ENCODE measurements around the gene CHRNA5.
A peak's percentile ranks its signal among the peaks of the same experiment; 100 is the strongest.

The CHRNA5 gene

DNA sequence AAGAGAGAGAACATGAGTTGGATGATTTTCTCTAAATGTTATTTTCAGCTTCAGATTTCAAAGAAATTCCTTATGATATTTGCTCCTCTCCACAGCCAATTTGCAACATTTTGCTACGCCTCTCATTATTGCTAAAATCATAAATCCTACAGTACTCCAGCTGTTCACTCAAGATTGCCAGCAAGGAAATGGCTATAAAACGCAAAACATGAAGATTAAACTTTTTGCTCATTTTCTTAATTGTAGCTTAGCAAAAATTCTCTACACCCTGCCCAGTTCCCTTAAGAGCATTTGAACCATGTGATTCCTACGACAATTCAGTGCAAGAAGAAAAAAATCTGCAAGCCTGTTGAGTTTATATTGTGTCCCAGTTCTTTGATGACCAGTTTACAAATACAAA is 48.7 kb downstream of the CHRNA5 start:
- Histone ChIP-seq H3K4ac (ENCODE audit: low read length) (no peak overlapping the region), H4K8ac (ENCODE audit: low read depth, low read length) (no peak overlapping the region), H3K14ac (ENCODE audit: low read length) (no peak overlapping the region), H3K23ac (ENCODE audit: low read depth, low read length, poor library complexity) (no peak overlapping the region), H2AFZ (ENCODE audit: low read length) (no peak overlapping the region), H3K9ac (ENCODE audit: low read depth, low read length, poor library complexity) (no peak overlapping the region), H3K4me2 (ENCODE audit: insufficient read depth, low read length, poor library complexity, severe bottlenecking) (no peak overlapping the region), H3K18ac (ENCODE audit: low read length) (no peak overlapping the region), H2BK120ac (ENCODE audit: low read depth, low read length) (no peak overlapping the region), H3K27ac (replicated peaks; ENCODE audit: low read length) (no peak overlapping the region), H2BK12ac (ENCODE audit: low read length) (no peak overlapping the region), H2BK15ac (ENCODE audit: low read length) (no peak overlapping the region), H3K27me3 (ENCODE audit: control insufficient read depth in 3 of 3, insufficient read depth in 3 of 3, low read depth in 1 of 3, low read length in 3 of 3) (peaks cover 0 to 17% (median 2%) of the 10 kb centered on the region in 3 experiments), H3K36me3 (replicated peaks in 1 of 2; ENCODE audit: control insufficient read depth in 2 of 2, insufficient read depth in 2 of 2, low read length in 2 of 2) (no peaks in the 10 kb centered on the region), H2AK5ac (ENCODE audit: low read depth, low read length) (no peak overlapping the region), H3K79me1 (ENCODE audit: low read depth, low read length) (no peaks in the 10 kb centered on the region), H3K4me3 (ENCODE audit: low read length in 2 of 2) (no peak overlapping the region), H2BK5ac (ENCODE audit: low read length) (no peak overlapping the region), H3K9me3 (replicated peaks in 1 of 2; ENCODE audit: control insufficient read depth in 2 of 2, insufficient read depth in 1 of 2, low read depth in 1 of 2, low read length in 2 of 2) (no peaks in the 10 kb centered on the region), H4K91ac (ENCODE audit: low read depth, low read length, poor library complexity) (no peak overlapping the region), H3K4me1 (ENCODE audit: control insufficient read depth in 2 of 2, insufficient read depth in 1 of 2, low read depth in 1 of 2, low read length in 2 of 2) (no peaks in the 10 kb centered on the region)
- DNase-seq (ENCODE audit: low spot score), result no peak
- WGBS, 2 donors (ENCODE audit: extremely low coverage in 2 of 2, insufficient read length in 2 of 2, insufficient replicate concordance in 1 of 2), result no CpG with 5 or more reads among the region's 3 CpGs

DNA sequence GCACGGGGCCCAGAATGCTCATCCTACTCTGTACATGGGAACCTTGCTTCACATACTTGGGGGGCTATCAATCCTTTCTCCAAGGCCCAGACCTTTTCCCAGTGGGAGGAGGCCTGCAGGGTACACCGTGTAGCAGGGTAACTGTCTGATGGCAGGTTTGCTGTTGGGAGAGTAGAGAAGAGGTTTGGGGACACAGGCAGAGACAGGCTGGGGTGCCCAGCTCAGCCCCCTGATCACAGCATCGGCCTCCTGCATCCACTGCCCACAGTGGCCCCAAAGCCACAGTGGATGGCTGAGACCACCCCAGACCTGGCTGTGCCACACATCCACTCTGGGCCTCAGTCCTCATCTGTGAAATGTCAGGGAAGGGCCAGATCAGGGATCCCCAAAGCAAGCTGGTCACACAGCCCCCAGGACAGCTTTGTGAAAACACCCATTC is 49.9 kb downstream of the CHRNA5 start:
- DNase-seq (ENCODE audit: low spot score), result no peak

DNA sequence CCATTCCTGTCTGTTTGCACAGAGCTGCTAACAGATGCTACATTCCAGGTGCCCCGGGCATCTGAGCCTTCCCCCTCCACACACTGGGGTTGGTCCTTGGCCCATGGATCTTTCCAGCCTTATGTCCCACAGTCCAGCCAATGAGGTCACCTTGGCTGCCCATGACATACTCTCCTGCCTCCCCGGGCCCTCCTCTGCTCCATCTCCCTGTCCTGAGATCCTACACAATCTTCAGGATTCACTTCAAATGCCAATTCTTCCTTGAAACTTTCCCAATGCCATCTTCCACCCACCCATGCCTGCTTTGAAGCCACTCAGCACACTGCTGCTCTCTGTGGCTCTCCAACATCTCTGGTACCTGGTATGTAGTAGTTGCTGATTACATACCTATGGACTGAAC is 51.2 kb downstream of the CHRNA5 start:
- Histone ChIP-seq H3K4me2 (ENCODE audit: insufficient read depth, low read length, poor library complexity, severe bottlenecking) (no peak overlapping the region), H2BK5ac (ENCODE audit: low read length) (no peak overlapping the region), H3K4ac (ENCODE audit: low read length) (no peak overlapping the region), H3K4me3 (ENCODE audit: low read length in 2 of 2) (no peak overlapping the region), H2AFZ (ENCODE audit: low read length) (no peak overlapping the region), H2BK12ac (ENCODE audit: low read length) (no peak overlapping the region), H3K9ac (ENCODE audit: low read depth, low read length, poor library complexity) (no peak overlapping the region), H2AK5ac (ENCODE audit: low read depth, low read length) (no peak overlapping the region), H3K36me3 (replicated peaks in 1 of 2; ENCODE audit: control insufficient read depth in 2 of 2, insufficient read depth in 2 of 2, low read length in 2 of 2) (no peaks in the 10 kb centered on the region), H3K27me3 (ENCODE audit: control insufficient read depth in 3 of 3, insufficient read depth in 3 of 3, low read depth in 1 of 3, low read length in 3 of 3) (peaks cover 5 to 42% (median 25%) of the 10 kb centered on the region in 3 experiments), H2BK120ac (ENCODE audit: low read depth, low read length) (no peak overlapping the region), H3K27ac (replicated peaks; ENCODE audit: low read length) (no peak overlapping the region), H4K91ac (ENCODE audit: low read depth, low read length, poor library complexity) (no peak overlapping the region), H3K79me1 (ENCODE audit: low read depth, low read length) (no peaks in the 10 kb centered on the region), H3K9me3 (replicated peaks in 1 of 2; ENCODE audit: control insufficient read depth in 2 of 2, insufficient read depth in 1 of 2, low read depth in 1 of 2, low read length in 2 of 2) (no peaks in the 10 kb centered on the region), H3K18ac (ENCODE audit: low read length) (no peak overlapping the region), H2BK15ac (ENCODE audit: low read length) (no peak overlapping the region), H3K4me1 (ENCODE audit: control insufficient read depth in 2 of 2, insufficient read depth in 1 of 2, low read depth in 1 of 2, low read length in 2 of 2) (peaks cover 2 to 5% of the 10 kb centered on the region in 2 donors), H3K23ac (ENCODE audit: low read depth, low read length, poor library complexity) (no peak overlapping the region), H3K14ac (ENCODE audit: low read length) (no peak overlapping the region), H4K8ac (ENCODE audit: low read depth, low read length) (no peak overlapping the region)
- no CpG with 5 or more reads among the region's 2 CpGs for WGBS, 2 donors (ENCODE audit: extremely low coverage in 2 of 2, insufficient read length in 2 of 2, insufficient replicate concordance in 1 of 2)
- DNase-seq (ENCODE audit: low spot score), result no peak

More for the DNA sequence above, 49.9 kb downstream of the CHRNA5 start:
- no peak overlapping the region for H4K91ac ChIP-seq (ENCODE audit: low read depth, low read length, poor library complexity)
- H3K23ac ChIP-seq (ENCODE audit: low read depth, low read length, poor library complexity), result no peak overlapping the region
- peaks cover 0 to 29% (median 14%) of the 10 kb centered on the region in 3 experiments for H3K27me3 ChIP-seq (ENCODE audit: control insufficient read depth in 3 of 3, insufficient read depth in 3 of 3, low read depth in 1 of 3, low read length in 3 of 3)
- no peak overlapping the region for H2AK5ac ChIP-seq (ENCODE audit: low read depth, low read length)
- no peak overlapping the region for H3K18ac ChIP-seq (ENCODE audit: low read length)
- no peaks in the 10 kb centered on the region for H3K36me3 ChIP-seq (replicated peaks in 1 of 2; ENCODE audit: control insufficient read depth in 2 of 2, insufficient read depth in 2 of 2, low read length in 2 of 2)
- H2BK15ac ChIP-seq (ENCODE audit: low read length), result no peak overlapping the region
- H3K4me3 ChIP-seq (ENCODE audit: low read length in 2 of 2), result no peak overlapping the region
- H2BK5ac ChIP-seq (ENCODE audit: low read length), result no peak overlapping the region
- peaks cover 2 to 3% of the 10 kb centered on the region in 2 donors for H3K4me1 ChIP-seq (ENCODE audit: control insufficient read depth in 2 of 2, insufficient read depth in 1 of 2, low read depth in 1 of 2, low read length in 2 of 2)
- WGBS, 2 donors (ENCODE audit: extremely low coverage in 2 of 2, insufficient read length in 2 of 2, insufficient replicate concordance in 1 of 2), result no CpG with 5 or more reads among the region's 3 CpGs
- no peak overlapping the region for H3K9ac ChIP-seq (ENCODE audit: low read depth, low read length, poor library complexity)
- H3K27ac ChIP-seq (replicated peaks; ENCODE audit: low read length), result no peak overlapping the region
- no peak overlapping the region for H3K4ac ChIP-seq (ENCODE audit: low read length)
- H3K4me2 ChIP-seq (ENCODE audit: insufficient read depth, low read length, poor library complexity, severe bottlenecking), result no peak overlapping the region
- no peaks in the 10 kb centered on the region for H3K9me3 ChIP-seq (replicated peaks in 1 of 2; ENCODE audit: control insufficient read depth in 2 of 2, insufficient read depth in 1 of 2, low read depth in 1 of 2, low read length in 2 of 2)
- no peak overlapping the region for H2AFZ ChIP-seq (ENCODE audit: low read length)
- H3K79me1 ChIP-seq (ENCODE audit: low read depth, low read length), result no peaks in the 10 kb centered on the region
- no peak overlapping the region for H2BK120ac ChIP-seq (ENCODE audit: low read depth, low read length)
- no peak overlapping the region for H2BK12ac ChIP-seq (ENCODE audit: low read length)
- H3K14ac ChIP-seq (ENCODE audit: low read length), result no peak overlapping the region
- no peak overlapping the region for H4K8ac ChIP-seq (ENCODE audit: low read depth, low read length)

DNA sequence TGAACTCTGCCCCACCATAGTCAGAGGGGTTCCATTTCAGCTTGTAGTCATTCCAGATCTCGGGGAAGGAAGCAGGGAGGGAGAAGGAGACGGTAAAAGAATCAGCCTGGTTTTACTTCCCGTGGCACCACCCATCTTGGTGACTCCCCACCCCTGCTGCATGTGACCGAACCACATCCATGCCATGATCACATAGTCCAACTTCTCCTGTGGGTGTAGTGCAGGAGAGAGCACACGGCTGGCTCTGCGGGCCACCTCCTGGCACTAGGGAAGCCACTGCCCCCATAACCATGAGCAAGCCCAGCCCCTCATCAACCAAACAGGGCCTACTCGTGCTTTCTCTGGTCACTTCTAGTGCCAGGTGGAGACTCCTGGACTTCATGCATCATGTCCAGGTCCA is 51.8 kb downstream of the CHRNA5 start:
- no peaks in the 10 kb centered on the region for H3K36me3 ChIP-seq (replicated peaks in 1 of 2; ENCODE audit: control insufficient read depth in 2 of 2, insufficient read depth in 2 of 2, low read length in 2 of 2)
- DNase-seq (ENCODE audit: low spot score), result no peak
- H3K18ac ChIP-seq (ENCODE audit: low read length), result no peak overlapping the region
- H3K4me2 ChIP-seq (ENCODE audit: insufficient read depth, low read length, poor library complexity, severe bottlenecking), result no peak overlapping the region
- H2BK5ac ChIP-seq (ENCODE audit: low read length), result no peak overlapping the region
- H2AFZ ChIP-seq (ENCODE audit: low read length), result no peak overlapping the region
- no CpG with 5 or more reads among the region's 7 CpGs for WGBS, 2 donors (ENCODE audit: extremely low coverage in 2 of 2, insufficient read length in 2 of 2, insufficient replicate concordance in 1 of 2)
- no peak overlapping the region for H2AK5ac ChIP-seq (ENCODE audit: low read depth, low read length)
- peak overlapping the region; percentile 36 for H3K9ac ChIP-seq (ENCODE audit: low read depth, low read length, poor library complexity)
- no peak overlapping the region for H3K27ac ChIP-seq (replicated peaks; ENCODE audit: low read length)
- no peak overlapping the region for H2BK120ac ChIP-seq (ENCODE audit: low read depth, low read length)
- H2BK12ac ChIP-seq (ENCODE audit: low read length), result no peak overlapping the region
- H2BK15ac ChIP-seq (ENCODE audit: low read length), result no peak overlapping the region
- H3K4me1 ChIP-seq (ENCODE audit: control insufficient read depth in 2 of 2, insufficient read depth in 1 of 2, low read depth in 1 of 2, low read length in 2 of 2), result peaks cover 2 to 5% of the 10 kb centered on the region in 2 donors
- no peaks in the 10 kb centered on the region for H3K79me1 ChIP-seq (ENCODE audit: low read depth, low read length)
- H3K23ac ChIP-seq (ENCODE audit: low read depth, low read length, poor library complexity), result no peak overlapping the region
- no peaks in the 10 kb centered on the region for H3K9me3 ChIP-seq (replicated peaks in 1 of 2; ENCODE audit: control insufficient read depth in 2 of 2, insufficient read depth in 1 of 2, low read depth in 1 of 2, low read length in 2 of 2)
- no peak overlapping the region for H4K91ac ChIP-seq (ENCODE audit: low read depth, low read length, poor library complexity)
- no peak overlapping the region for H3K4me3 ChIP-seq (ENCODE audit: low read length in 2 of 2)
- no peak overlapping the region for H3K14ac ChIP-seq (ENCODE audit: low read length)
- peak overlapping the region; percentile 26 for H4K8ac ChIP-seq (ENCODE audit: low read depth, low read length)
- H3K4ac ChIP-seq (ENCODE audit: low read length), result no peak overlapping the region
- peaks cover 6 to 48% (median 31%) of the 10 kb centered on the region in 3 experiments for H3K27me3 ChIP-seq (ENCODE audit: control insufficient read depth in 3 of 3, insufficient read depth in 3 of 3, low read depth in 1 of 3, low read length in 3 of 3)

Measured in neuronal stem cell (in vitro differentiated cells).